Right ventricle myocardium superior (tissue), 1 donor: Measurements from ENCODE around the gene KCNS1. TPM values are rescaled to one million over a fixed set of nuclear protein-coding genes. Genes with fewer than 3 reads are reported as not detected.

Source experiments
- ATAC-seq: fragments of 200-7000 bp; cut with Tn5 transposase; one replicate; pipeline ENCODE4 v1.9.1; 2020; ENCODE audit warnings: mild to moderate bottlenecking; ENCODE audit not compliant: poor library complexity
- DNase-seq: peaks from one replicate; pipeline ENCODE4 v3.0.0-alpha.2; 2020
- intact Hi-C: fragments of 100-400 bp; cut with DNase I; formaldehyde crosslinking; loops from one replicate; pipeline ENCODE4 v1.11.2; 2022
- total RNA-seq: library from RNA; stranded (reverse); fragmentation: NEBNext Ultra II Directional; extraction: Animal tissue kit (Norgen Biotek cat#: 25700); gene quantifications from one replicate; pipeline ENCODE4 v1.2.1, GENCODE V29; 2021
- donor health status: DM: no; HTN: yes; CAD: no; lungs with severe emphysema.

Gene KCNS1
- total RNA-seq, 1 donor from 2014 or later = not detected

DNA sequence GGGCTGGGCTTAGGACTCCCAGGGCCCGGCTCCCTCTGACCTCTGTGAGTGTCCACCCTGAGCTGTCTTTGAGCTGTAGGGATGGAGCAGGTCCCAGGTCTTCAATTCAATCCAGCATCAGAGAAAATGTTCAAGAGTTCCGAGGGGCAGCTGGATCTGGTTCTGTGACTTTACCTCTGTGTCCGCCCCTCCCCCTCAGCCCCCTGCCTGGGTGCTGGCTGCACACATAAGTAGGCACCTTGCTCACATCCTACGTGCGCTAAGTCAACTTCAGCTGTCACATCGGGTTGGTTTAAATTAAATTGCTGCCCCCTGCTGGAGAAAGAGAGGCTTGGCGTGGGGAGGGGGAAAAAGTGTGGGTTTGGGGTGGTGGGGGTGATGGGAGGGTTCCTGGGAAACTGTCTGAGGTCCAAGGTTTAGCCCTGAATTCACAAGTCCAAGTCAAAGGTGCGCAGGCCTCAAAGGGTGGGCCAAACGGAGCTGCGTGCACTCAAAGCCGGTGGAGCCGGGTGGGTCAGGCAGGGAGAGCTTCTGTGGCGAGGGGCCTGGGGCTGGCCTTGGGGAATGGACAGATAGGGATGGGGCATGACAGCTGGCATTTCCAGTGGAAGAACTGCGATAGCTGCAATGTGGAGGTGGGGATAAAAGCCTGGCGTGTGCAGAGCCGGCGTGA, 11.0 kb upstream of the KCNS1 start:
- intact Hi-C loops = no loop called here
- ATAC-seq (no peak), DNase-seq (no peak)

DNA sequence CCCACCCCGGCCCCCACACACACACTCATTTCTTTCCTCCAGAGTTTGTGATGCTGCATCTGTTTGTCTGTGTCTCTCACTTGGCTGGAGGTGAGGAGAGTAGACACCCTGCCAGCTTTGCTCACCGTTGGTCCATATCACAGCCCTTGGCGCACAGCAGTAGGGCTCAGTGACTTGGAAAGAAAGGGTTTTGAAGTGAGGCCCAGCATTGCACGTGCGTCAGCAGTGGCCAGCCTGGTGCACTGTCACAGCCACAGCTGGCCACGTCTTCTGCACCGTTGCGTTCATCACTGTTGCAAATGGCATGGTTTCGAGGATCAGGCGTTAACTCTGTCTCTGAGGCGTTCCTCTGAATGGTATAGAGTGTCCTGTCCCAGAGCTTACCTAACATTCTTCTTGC, 10.4 kb upstream of the KCNS1 start:
- ATAC-seq (no peak), DNase-seq (no peak)
- intact Hi-C loops = no loop called here

DNA sequence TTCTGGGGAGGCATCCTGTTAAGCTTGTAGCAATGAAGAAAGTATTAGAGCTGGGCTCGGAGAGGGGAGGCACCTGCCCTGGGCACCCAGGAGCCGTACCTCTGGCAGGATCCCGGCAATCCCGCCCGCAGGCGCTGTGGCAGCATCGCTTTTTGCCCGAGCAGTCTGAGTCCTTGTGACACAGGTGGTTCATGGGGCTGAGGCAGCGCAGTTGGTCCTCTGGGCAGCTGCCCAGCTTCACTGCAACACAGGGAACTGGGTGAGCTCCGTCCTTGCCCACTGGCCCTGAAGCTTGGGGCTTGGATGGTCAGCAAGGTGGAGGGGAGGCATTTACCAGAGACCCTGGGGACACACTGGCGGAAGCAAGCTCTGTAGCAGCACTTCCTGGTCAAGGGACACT, 9.4 kb upstream of the KCNS1 start:
- ATAC-seq = no peak
- no peak for DNase-seq
- intact Hi-C loops = no loop called here

DNA sequence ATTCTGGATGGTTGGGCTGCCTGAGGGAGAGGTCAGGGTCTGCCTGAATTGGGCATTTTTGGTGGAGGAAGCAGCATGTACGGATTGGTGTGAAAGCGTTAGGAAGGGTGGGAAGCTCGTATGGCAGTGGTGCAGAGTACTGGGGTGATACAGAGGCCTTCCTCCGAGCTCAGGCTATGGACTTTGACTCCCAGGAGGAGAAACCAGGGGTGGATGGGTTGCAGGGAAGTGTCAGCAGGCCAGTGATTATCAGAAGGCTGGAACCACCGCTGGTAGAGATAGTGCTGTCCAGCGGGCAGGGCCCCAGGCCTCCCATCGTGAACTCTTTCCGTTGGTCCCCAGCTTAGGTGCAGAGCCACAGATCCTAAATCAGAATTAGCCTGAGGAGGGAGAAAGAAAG, 8.7 kb upstream of the KCNS1 start:
- no peak for ATAC-seq
- intact Hi-C loops = no loop called here

DNA sequence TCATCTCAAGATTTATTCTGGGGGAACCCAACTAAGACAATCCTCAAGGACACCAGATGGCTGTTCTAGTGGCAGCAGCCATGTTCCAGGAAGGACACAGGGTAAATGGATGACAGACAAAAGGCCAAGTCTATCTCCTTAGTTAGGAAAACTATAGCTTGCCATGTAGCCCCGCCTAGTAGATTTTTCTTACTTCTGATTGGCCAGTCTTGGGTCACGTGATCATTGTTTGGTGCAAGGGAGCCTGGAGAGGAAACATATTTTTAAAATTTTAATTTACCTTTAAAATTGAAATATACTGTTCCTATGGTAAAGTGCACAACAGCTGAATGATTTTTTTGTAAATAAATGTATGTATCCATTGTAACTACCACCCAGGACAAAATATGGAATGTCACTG, 4.4 kb upstream of the KCNS1 start:
- ATAC-seq (no peak), DNase-seq (no peak)
- intact Hi-C loops = no loop called here

More for the DNA sequence above, 8.7 kb upstream of the KCNS1 start:
- no peak for DNase-seq

DNA sequence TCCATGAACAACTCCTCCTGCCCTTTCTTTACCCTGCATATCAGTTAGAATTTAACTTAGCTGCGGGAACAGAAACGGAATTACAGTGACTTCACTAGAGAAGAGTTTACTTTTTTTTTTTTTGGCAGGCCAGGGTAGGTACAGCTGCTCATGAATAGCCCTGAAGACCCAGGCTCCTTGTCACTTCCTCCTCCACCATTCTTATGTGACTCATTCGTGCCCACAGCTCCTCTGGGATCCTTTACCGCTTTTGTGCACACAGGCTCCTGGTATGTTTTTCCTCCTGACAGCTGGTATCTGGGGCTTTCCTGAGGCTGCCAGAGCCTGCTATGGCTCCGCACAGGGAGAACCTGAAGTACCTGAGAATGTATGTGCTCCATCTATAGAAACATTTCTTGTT, 3.9 kb upstream of the KCNS1 start:
- ATAC-seq (no peak), DNase-seq (no peak)
- intact Hi-C loops = no loop called here

DNA sequence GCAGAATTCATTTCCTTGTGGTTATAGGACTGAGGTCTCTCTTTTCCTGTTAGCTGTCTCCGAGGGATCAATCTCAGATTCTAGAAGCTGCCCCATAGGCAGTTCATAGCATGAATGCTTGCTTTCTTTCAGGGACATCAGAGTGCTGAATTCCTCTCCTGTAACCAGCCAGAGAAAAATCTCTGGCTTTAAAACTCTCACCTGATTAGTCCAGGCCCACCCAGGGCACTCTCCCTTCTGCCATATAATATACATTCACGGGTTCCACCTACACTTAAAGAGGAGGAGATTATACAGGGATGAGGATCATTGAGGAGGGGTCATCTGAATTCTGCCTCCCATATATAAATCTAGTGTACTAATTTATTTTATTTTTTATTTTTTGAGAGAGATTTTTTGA, 2.1 kb upstream of the KCNS1 start:
- ATAC-seq (no peak), DNase-seq (no peak)
- intact Hi-C loops = no loop called here

DNA sequence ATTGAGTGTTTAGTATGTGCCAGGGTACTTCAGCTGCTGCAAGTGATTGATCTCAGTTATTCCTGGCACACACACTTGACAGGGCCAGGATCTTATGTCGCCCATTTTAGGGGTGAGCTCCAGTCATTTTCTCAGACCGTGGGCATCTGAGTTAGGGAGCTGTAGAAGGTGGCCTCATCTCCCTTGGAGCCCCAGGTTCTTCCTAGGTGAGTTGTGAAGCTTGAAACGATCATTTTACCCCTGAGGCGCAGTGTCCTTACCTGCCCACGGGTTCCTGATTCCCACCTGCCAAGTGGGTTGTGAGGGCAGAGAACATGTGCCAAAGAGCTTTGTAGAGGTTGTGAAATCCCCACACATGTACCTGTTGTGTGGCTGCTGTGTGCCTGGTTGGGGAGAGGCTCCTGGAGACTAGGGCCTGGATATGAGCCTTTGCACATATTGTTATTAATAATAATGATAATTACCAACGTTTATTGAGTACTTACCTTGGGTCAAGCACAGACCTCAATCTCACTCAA, 465 bp upstream of the KCNS1 start:
- no peak for ATAC-seq
- intact Hi-C loops = no loop called here

DNA sequence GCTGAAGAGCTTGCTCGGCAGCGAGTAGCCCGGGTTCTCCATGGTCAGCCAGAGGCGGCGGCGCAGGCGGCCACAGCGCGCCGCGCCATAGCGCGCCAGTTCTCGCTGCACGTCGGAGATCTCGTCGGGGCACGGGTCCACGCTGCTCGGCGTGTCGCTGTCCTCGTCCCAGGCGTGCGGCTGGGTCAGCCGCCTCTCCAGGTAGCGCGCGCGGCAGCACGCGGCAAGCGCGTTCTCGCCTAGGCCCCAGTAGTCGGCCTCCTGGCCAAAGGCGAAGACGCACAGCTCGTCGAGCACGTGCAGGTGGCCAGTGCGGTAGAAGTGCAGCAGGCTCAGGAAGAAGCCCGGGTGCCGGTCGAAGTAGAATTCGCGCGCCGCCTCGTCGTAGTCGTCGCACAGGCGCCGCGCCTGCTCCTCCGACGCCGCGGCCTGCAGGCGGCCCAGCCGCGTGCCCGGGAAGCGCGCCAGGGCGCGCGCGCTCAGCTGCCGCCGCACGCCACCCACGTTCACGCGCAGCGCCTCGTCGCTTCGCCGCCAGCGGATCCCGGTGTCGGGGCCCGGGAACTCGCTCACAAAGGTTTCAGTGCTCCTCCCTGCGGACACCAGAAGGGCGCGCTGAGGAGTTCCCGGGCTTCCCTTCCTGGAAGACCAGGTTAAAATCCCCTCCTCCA, 2.7 kb downstream of the KCNS1 start:
- intact Hi-C loops = loop anchor here (5.0 kb wide), 3 partner anchors 56 to 194 kb away; no protein-coding TSS in a partner anchor

More for the DNA sequence above, 465 bp upstream of the KCNS1 start:
- no peak for DNase-seq

DNA sequence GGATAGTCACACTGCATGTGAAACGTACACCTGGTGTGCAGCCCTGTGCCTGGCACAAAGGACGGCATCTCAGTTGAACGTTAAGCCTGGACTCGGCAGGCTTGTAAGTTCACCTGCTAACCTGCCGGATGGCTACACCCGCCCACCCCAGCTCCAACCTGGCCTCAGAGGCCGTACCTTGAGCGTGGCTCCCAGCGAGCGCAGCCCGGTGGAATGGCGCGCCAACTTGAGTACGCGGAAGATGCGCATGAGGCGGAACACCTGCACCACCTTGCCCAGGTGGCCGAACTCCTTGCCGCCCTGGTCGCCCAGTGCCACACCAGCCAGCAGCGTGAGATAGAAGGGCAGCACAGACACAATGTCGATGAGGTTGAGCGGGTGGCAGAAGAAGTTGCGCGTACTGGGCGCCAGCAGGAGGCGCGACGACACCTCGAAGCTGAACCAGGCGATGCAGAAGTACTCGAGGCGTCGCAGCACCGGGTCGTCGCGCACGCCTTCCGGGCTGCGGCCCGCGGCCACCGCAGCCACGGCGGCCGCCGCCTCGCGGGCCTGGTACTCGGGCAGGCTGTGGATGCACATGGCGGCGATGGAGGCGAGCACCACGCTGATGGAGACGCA, 3.3 kb downstream of the KCNS1 start:
- intact Hi-C loops = loop anchor here (5.0 kb wide), 3 partner anchors 55 to 195 kb away; no protein-coding TSS in a partner anchor
- ATAC-seq (peak; percentile 33), DNase-seq (no peak)

More for the DNA sequence above, 2.7 kb downstream of the KCNS1 start:
- no peak for DNase-seq
- ATAC-seq = no peak

DNA sequence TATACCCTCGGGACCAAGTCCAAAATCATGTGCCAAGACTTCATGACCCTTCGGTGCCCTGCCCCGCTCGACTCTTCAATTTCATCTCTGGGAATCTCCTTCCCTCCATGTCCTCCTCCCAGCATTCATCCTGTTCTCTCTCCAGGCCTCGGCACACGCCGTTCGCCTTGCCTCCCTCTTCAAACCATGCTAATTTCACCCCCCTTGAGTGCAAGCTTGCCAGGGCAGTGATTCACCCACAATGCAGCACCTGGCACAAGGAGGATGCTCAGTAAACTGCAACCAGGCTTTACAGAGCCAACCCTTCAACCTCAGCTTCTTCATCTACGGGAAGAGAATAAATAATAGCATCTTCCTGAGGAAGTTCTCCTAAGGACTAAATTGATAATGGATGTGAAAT, 4.1 kb downstream of the KCNS1 start:
- DNase-seq (no peak), ATAC-seq (no peak)
- intact Hi-C loops = loop anchor here (5.0 kb wide), 3 partner anchors 54 to 196 kb away; no protein-coding TSS in a partner anchor

DNA sequence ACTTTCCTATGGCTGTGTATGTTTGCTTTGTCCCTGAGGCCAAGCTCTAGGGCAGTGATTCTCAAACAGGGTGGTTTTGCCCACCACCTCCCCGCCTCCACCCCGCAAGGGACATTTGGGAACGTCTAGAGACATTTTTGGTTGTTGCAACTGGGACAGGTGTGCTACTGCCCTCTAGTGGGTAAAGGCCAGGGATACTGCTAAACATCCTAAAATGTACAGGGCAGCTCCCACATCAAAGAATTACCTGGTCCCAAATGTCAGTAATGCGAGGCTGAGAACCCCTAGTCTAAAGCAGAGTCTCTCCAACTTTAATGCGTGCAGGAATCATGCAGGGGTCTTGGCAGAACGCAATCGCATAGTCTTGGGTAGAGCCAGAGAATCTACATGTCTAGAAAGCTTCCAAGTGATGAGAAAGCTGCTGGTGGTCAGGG, 5.1 kb downstream of the KCNS1 start:
- DNase-seq (no peak), ATAC-seq (peak; percentile 80)
- intact Hi-C loops = loop anchor here (5.0 kb wide), 3 partner anchors 54 to 196 kb away; no protein-coding TSS in a partner anchor

DNA sequence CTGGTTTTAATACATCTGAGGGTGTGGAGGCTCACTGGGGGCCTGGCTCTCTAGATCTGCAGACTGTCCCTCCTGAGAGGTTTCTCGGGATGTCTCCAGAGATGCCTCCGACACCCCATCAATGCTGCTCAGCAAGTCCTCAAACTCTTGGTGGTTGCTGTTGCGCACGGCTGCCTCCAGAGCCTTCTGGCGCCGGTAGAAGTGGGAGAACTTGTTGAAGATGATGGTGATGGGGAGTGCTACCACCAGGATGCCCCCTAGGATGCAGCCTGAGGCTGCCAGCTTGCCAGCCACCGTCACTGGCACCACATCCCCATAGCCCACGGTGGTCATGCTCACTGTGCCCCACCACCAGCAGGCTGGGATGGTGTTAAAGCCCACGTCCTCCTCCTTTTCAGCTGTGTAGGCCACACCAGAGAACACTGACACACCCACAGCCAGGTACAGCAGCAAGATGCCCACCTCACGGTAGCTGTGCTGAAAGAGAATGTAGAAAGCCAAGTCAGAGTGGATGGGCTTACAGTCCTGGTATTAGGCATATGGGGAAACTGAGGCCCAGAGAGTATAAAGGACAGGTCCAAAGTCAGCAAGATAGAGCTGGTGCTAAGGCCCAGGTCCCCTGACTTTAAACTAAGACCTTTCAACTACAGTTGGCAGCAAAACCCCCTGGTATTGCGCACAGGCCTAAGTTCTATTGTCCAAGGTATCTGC, 5.9 kb downstream of the KCNS1 start:
- DNase-seq = no peak
- intact Hi-C loops = loop anchor here (5.0 kb wide), 3 partner anchors 53 to 197 kb away; no protein-coding TSS in a partner anchor
- ATAC-seq = no peak

DNA sequence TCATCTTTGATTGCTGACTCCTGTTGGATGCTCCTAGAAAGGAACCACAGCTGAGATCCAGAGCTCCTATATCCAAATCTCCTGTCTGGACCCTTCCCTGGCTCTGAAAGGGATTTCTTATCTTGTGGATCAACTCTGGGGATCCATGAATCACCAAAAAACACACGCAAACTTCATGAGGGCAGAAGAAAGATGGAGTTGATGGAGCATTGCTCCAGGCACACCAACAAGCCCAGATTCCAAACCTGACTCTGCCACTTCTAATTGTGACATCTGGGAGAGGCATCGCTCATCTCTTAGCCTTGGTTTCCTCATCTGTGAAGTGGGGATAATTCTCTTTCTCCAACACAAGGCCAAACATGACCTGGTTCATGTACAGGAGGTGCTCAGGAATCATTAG, 6.7 kb downstream of the KCNS1 start:
- intact Hi-C loops = no loop called here
- DNase-seq = no peak
- no peak for ATAC-seq

DNA sequence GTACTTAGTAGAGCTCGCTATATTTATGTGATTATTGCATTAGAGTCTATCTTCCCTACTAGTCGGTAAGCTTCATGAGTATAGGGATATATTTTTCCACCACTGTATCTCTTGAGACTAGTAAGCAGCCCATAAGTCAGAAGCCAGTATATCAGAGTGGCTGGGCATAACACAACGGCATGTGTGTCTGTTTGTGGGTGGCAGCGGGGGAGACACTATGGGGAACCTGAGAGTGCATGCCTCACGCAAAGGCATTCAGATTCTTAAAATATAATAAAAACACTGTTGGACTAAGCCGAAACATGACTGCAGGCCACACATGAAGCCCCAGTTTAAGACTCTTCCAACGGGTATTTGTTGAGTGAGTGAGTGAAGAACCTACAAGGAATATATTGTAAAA, 8.0 kb downstream of the KCNS1 start:
- no peak for ATAC-seq
- intact Hi-C loops = no loop called here
- DNase-seq = no peak

DNA sequence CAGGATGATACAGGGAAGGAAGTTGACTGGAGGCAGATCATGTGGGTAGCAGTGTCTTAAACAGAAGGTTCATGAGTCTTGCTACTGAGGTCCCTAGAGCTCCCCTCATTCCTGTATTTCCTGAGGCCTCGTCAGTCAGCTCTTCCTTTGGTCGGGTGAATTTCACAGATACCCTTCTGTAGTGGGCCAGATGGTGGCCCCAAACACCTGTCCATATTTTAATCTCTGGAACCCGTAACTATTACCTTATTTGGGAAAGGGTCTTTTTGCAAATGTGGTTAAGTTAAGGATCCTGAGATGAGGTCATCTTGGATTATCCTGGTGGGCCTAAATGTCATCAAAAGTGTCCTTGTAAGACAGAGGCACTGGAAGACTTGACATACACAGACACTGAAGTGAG, 9.6 kb downstream of the KCNS1 start:
- DNase-seq (no peak), ATAC-seq (no peak)
- intact Hi-C loops = no loop called here

DNA sequence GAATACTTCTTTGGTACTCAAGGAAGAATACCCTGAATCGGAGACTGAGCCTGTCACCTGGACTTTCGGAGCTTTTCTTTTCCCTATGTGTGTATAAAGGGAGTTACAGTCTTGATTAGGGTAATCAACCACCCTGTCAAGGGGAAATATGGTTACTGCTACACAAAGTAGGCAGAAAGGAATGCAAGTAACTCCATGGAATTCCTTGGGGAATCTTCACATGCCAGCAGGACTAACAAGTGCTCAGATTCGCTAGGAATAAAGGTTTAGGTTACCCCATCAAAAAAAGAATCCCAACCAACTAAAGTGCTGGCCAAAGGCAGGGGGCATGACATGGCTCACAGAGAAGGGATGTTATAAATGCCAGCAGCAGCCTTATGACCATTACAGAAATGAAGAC, 10.4 kb downstream of the KCNS1 start:
- ATAC-seq (no peak), DNase-seq (no peak)
- intact Hi-C loops = no loop called here

DNA sequence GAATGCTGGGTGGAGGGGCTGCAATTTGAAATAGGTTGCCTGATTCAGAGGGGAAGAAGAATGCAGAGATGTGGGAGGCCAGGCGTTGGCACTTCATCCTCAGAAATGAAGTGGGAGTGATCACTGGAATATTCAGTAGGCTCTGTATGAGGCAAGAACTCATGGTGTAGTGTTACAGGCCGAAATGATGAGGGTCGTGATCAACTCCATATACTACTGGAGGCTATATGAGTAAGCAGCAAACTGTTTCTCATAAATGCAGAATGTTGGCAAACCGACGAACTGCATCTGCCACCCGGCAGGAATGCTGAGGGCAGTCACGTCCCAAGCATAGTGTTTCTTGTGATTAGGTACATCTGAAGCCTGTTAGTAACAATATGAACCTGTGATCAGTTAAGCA, 12.7 kb downstream of the KCNS1 start:
- intact Hi-C loops = no loop called here
- ATAC-seq (no peak), DNase-seq (no peak)

DNA sequence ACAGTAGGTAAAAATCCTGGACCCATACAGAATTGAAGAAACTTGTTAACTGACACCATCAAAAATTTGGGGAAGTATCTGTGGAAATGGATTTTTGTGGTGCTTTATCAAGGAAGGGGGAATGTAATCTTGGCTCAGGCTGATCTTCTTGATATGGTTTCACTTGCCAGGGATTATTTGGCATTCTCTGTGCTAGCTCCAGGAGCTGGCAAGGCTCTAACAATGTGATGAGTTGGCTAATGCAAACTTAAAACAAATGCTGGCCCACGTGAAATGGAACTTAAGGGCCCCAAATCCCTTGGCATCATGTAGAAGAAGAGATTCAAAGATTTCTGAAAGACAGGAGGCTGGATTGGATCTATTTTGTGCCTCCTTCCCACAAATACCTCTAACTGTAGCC, 13.1 kb downstream of the KCNS1 start:
- no peak for ATAC-seq
- intact Hi-C loops = no loop called here
- no peak for DNase-seq
